Natural killer cell treated with Interleukin-12 subunit alpha and Interleukin-12 subunit beta and Interleukin-15 and Interleukin-18, amount 100 ng/mL, for 72 hours (primary cell): ENCODE results near the gene DERL3. TPM values are rescaled to one million over a fixed set of nuclear protein-coding genes. Genes with fewer than 3 reads are reported as not detected.

Source experiments
- ATAC-seq, 2 donors: fragments of 150-1000 bp; cut with Tn5 transposase in 1 of 2; sonication (Bioruptor Pico), chemical (Tn5 transposase) in 1 of 2; 2 replicates each; pipeline ENCODE4 v1.10.0; 2021
- DNase-seq: peaks from one replicate; pipeline ENCODE4 v3.0.0; 2022; ENCODE audit warnings: low spot score
- H3K27ac Mint-ChIP-seq, 2 donors: 1 replicate in 1 of 2; 2 replicates in 1 of 2; pipeline ENCODE4 v1.8.0; 2022; ENCODE audit warnings: mixed read lengths in 2 of 2, mild to moderate bottlenecking in 1 of 2, moderate library complexity in 1 of 2
- H3K27me3 Mint-ChIP-seq, 2 donors: 1 replicate in 1 of 2; 2 replicates in 1 of 2; pipeline ENCODE4 v1.8.0; 2022; ENCODE audit warnings: mixed read lengths in 2 of 2
- H3K36me3 Mint-ChIP-seq: one replicate; pipeline ENCODE4 v1.8.0; 2022; ENCODE audit warnings: mixed read lengths
- H3K4me1 Mint-ChIP-seq, 2 donors: 1 replicate in 1 of 2; 2 replicates in 1 of 2; pipeline ENCODE4 v1.8.0; 2022; ENCODE audit warnings: low read depth in 2 of 2, mixed read lengths in 2 of 2, mild to moderate bottlenecking in 1 of 2
- H3K4me3 Mint-ChIP-seq: one replicate; pipeline ENCODE4 v1.8.0; 2022; ENCODE audit warnings: mixed read lengths
- H3K9me3 Mint-ChIP-seq: 2 replicates; pipeline ENCODE4 v1.8.0; 2022; ENCODE audit warnings: mixed read lengths
- total RNA-seq, 2 donors: library from RNA; stranded (reverse); gene quantifications; one replicate each; pipeline ENCODE4 v1.2.3, GENCODE V29; 2022

Gene DERL3
- total RNA-seq, 2 donors from 2014 or later: 4.7 to 14.3 TPM

GRCh38 chr22:23857606-23858483, 19.0 kb upstream of the DERL3 start, which contains the start of gene SLC2A11:
Gene SLC2A11 (plus strand): TSS chr22:23857875. CDS start chr22:23858000, 125 bp downstream.
- Mint-ChIP-seq H3K27me3 (no peaks in the 10 kb centered on the region), H3K27ac (peak within 1 kb of the TSS; percentile 83 to 91), H3K36me3 (no peaks in the 10 kb centered on the region), H3K9me3 (no peaks in the 10 kb centered on the region), H3K4me3 (peak within 1 kb of the TSS; percentile 92), H3K4me1 (peaks cover 21 to 22% of the 10 kb centered on the region in 2 donors)
- ATAC-seq (peak; percentile 98), DNase-seq (peak; percentile 98)

GRCh38 chr22:23856721-23857605, 18.2 kb upstream of the DERL3 start:
- ATAC-seq: peak; percentile 66 to 68
- Mint-ChIP-seq H3K36me3 (no peaks in the 10 kb centered on the region), H3K27ac (peak overlapping the region; percentile 83 to 91), H3K9me3 (no peaks in the 10 kb centered on the region), H3K27me3 (no peaks in the 10 kb centered on the region), H3K4me1 (peaks cover 21 to 22% of the 10 kb centered on the region in 2 donors), H3K4me3 (peak overlapping the region; percentile 92)
- DNase-seq: peak; percentile 60

- H3K9me3 Mint-ChIP-seq: no peaks in the 10 kb centered on the region
- no peaks in the 10 kb centered on the region for H3K36me3 Mint-ChIP-seq
- H3K27ac Mint-ChIP-seq: no peak overlapping the region
- H3K4me1 Mint-ChIP-seq: peaks cover 0 to 4% of the 10 kb centered on the region in 2 donors
- no peak overlapping the region for H3K4me3 Mint-ChIP-seq
- DNase-seq: no peak
- H3K27me3 Mint-ChIP-seq: peaks cover 0 to 4% of the 10 kb centered on the region in 2 donors
- no peak for ATAC-seq
These were observed 11.4 kb upstream of the DERL3 start for GRCh38 chr22:23850136-23850611.

- H3K4me1 Mint-ChIP-seq: peaks cover 0 to 11% of the 10 kb centered on the region in 2 donors
- peak; percentile 85 to 90 for ATAC-seq
- peaks cover 0 to 4% of the 10 kb centered on the region in 2 donors for H3K27me3 Mint-ChIP-seq
- peak; percentile 87 for DNase-seq
- no peaks in the 10 kb centered on the region for H3K36me3 Mint-ChIP-seq
- H3K9me3 Mint-ChIP-seq: no peaks in the 10 kb centered on the region
- H3K4me3 Mint-ChIP-seq: peak overlapping the region; percentile 10
- H3K27ac Mint-ChIP-seq: no peak overlapping the region
These were observed 10.5 kb upstream of the DERL3 start for GRCh38 chr22:23849009-23850006.

- Mint-ChIP-seq H3K36me3 (no peaks in the 10 kb centered on the region), H3K4me1 (peaks cover 0 to 12% of the 10 kb centered on the region in 2 donors), H3K9me3 (no peaks in the 10 kb centered on the region), H3K4me3 (no peak overlapping the region), H3K27ac (no peak overlapping the region), H3K27me3 (peaks cover 0 to 4% of the 10 kb centered on the region in 2 donors)
- ATAC-seq: no peak
- DNase-seq: peak; percentile 60
These were observed 9.4 kb upstream of the DERL3 start for GRCh38 chr22:23847991-23848864.

- ATAC-seq: no peak
- Mint-ChIP-seq H3K4me3 (no peak overlapping the region), H3K4me1 (peaks cover 0 to 12% of the 10 kb centered on the region in 2 donors), H3K27me3 (peaks cover 0 to 4% of the 10 kb centered on the region in 2 donors), H3K36me3 (no peaks in the 10 kb centered on the region), H3K9me3 (no peaks in the 10 kb centered on the region), H3K27ac (no peak overlapping the region)
- DNase-seq: peak; percentile 31
These were observed 8.6 kb upstream of the DERL3 start for GRCh38 chr22:23847310-23847920.

GRCh38 chr22:23846081-23846469, 7.3 kb upstream of the DERL3 start:
- no peak overlapping the region for H3K27ac Mint-ChIP-seq
- H3K36me3 Mint-ChIP-seq: no peaks in the 10 kb centered on the region
- ATAC-seq: no peak

GRCh38 chr22:23845265-23846080, 6.7 kb upstream of the DERL3 start:
- H3K9me3 Mint-ChIP-seq: no peaks in the 10 kb centered on the region
- no peaks in the 10 kb centered on the region for H3K27me3 Mint-ChIP-seq
- ATAC-seq: no peak
- H3K4me3 Mint-ChIP-seq: no peak overlapping the region
- no peaks in the 10 kb centered on the region for H3K36me3 Mint-ChIP-seq
- DNase-seq: peak; percentile 18
- H3K27ac Mint-ChIP-seq: no peak overlapping the region
- H3K4me1 Mint-ChIP-seq: peaks cover 0 to 14% of the 10 kb centered on the region in 2 donors

More at GRCh38 chr22:23846081-23846469, 7.3 kb upstream of the DERL3 start:
- H3K27me3 Mint-ChIP-seq: peaks cover 0 to 2% of the 10 kb centered on the region in 2 donors
- peak; percentile 41 for DNase-seq
- peaks cover 0 to 12% of the 10 kb centered on the region in 2 donors for H3K4me1 Mint-ChIP-seq
- H3K9me3 Mint-ChIP-seq: no peaks in the 10 kb centered on the region
- H3K4me3 Mint-ChIP-seq: no peak overlapping the region

GRCh38 chr22:23844739-23845202, 6.0 kb upstream of the DERL3 start:
- DNase-seq (peak; percentile 28), ATAC-seq (no peak)
- Mint-ChIP-seq H3K4me3 (no peak overlapping the region), H3K27me3 (no peaks in the 10 kb centered on the region), H3K9me3 (no peaks in the 10 kb centered on the region), H3K36me3 (no peaks in the 10 kb centered on the region), H3K4me1 (peaks cover 3 to 11% of the 10 kb centered on the region in 2 donors), H3K27ac (no peak overlapping the region)

- H3K4me3 Mint-ChIP-seq: no peak overlapping the region
- no peaks in the 10 kb centered on the region for H3K36me3 Mint-ChIP-seq
- ATAC-seq (no peak), DNase-seq (no peak)
- H3K27me3 Mint-ChIP-seq: no peaks in the 10 kb centered on the region
- no peak overlapping the region for H3K27ac Mint-ChIP-seq
- peaks cover 20 to 28% of the 10 kb centered on the region in 2 donors for H3K4me1 Mint-ChIP-seq
- H3K9me3 Mint-ChIP-seq: no peaks in the 10 kb centered on the region
These were observed 3.8 kb upstream of the DERL3 start for GRCh38 chr22:23842599-23842998.
